ENCODE results near the gene SETBP1. TPM values are rescaled to one million over a fixed set of nuclear protein-coding genes. Genes with fewer than 3 reads are reported as not detected.

Gene SETBP1
- total RNA-seq, 1 donor from 2014 or later: 131 TPM

DNA sequence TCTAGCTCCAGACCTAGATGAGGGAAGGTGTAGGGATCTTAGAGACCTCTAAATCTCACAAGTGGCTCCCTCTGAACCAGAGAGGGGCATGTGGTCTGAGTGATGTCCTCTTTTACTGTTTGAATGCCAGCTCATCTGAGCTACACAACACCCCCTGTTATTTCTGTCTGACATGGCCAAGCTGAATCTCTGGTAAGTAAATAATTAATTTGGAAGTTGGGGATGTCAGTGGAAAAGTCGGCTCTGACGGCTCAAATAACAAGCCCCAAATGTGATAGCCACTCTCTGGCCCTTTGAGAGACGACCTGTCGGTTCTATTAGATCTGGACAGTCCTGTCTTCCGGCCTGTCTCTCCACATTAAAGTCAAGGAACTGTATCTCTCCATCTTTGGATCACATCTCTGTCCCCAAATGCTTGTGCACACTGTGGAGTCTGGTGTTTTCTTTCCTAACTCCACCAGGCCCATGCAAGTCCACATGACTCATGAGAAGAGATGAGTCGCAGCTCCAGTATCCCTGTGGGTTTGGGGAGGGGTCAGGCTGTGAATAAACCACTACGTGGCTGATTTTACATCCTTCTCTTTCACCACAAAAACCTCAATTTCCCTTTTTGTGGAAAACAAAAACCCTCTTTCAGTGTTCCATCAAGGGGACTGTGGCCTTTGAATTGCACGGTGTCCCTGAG lies 52.5 kb downstream of the SETBP1 start:
- peaks cover 56% of the 10 kb centered on the region for H3K4me1 Mint-ChIP-seq (ENCODE audit: unreplicated experiment)
- no peak for DNase-seq (ENCODE audit: low spot score)
- peaks cover 1% of the 10 kb centered on the region for H3K27me3 Mint-ChIP-seq (ENCODE audit: unreplicated experiment)
- TF ChIP-seq, protein P1, sequence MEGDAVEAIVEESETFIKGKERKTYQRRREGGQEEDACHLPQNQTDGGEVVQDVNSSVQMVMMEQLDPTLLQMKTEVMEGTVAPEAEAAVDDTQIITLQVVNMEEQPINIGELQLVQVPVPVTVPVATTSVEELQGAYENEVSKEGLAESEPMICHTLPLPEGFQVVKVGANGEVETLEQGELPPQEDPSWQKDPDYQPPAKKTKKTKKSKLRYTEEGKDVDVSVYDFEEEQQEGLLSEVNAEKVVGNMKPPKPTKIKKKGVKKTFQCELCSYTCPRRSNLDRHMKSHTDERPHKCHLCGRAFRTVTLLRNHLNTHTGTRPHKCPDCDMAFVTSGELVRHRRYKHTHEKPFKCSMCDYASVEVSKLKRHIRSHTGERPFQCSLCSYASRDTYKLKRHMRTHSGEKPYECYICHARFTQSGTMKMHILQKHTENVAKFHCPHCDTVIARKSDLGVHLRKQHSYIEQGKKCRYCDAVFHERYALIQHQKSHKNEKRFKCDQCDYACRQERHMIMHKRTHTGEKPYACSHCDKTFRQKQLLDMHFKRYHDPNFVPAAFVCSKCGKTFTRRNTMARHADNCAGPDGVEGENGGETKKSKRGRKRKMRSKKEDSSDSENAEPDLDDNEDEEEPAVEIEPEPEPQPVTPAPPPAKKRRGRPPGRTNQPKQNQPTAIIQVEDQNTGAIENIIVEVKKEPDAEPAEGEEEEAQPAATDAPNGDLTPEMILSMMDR (IDR thresholded peaks at IDR 0.05; ENCODE audit: unreplicated experiment): no peak
- no peaks in the 10 kb centered on the region for H3K9me3 Mint-ChIP-seq (ENCODE audit: unreplicated experiment)
- H3K27ac Mint-ChIP-seq (ENCODE audit: unreplicated experiment): no peak overlapping the region
- H3K36me3 Mint-ChIP-seq (ENCODE audit: low read depth, unreplicated experiment): peaks cover 70% of the 10 kb centered on the region
- H3K4me3 Mint-ChIP-seq (ENCODE audit: unreplicated experiment): no peak overlapping the region

DNA sequence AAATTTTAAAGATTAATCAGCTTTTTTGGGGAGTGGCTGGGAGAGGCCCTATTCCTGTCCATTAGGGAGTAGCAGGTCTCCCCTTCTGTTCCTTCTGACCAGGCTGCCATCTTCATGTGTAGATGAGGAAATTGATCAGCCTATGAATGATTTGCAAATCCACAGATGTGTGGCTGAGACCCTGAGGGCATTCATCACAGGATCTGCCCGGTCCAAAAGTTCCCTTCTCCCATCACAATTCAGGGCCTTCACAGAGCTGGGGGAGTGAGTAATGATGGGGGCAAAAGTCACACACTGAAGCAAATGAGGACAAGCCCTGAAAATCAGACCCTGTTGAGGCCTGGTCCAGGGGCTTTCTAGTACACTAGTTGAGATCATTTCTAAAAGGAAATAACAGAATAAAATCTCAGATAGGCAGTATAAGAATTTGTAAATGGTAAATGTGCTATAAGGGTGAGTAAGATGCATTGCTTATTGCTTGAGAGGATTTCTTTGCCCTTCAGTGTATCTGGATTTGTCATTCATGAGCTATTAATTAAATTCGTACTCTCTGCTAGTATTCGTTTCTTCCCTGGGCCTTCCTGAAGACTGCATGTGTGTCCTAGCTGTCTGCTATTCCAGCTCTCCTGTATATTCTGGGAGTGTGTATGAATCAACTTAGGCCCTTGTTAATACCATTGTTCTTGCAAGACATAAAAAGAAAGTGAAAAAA lies 53.2 kb downstream of the SETBP1 start:
- peaks cover 68% of the 10 kb centered on the region for H3K36me3 Mint-ChIP-seq (ENCODE audit: low read depth, unreplicated experiment)
- no peak overlapping the region for H3K4me3 Mint-ChIP-seq (ENCODE audit: unreplicated experiment)
- no peaks in the 10 kb centered on the region for H3K27me3 Mint-ChIP-seq (ENCODE audit: unreplicated experiment)
- no peak for DNase-seq (ENCODE audit: low spot score)
- no peaks in the 10 kb centered on the region for H3K9me3 Mint-ChIP-seq (ENCODE audit: unreplicated experiment)
- H3K4me1 Mint-ChIP-seq (ENCODE audit: unreplicated experiment): peaks cover 53% of the 10 kb centered on the region
- H3K27ac Mint-ChIP-seq (ENCODE audit: unreplicated experiment): no peak overlapping the region
- TF ChIP-seq, protein P1 (IDR thresholded peaks at IDR 0.05; ENCODE audit: unreplicated experiment): no peak

DNA sequence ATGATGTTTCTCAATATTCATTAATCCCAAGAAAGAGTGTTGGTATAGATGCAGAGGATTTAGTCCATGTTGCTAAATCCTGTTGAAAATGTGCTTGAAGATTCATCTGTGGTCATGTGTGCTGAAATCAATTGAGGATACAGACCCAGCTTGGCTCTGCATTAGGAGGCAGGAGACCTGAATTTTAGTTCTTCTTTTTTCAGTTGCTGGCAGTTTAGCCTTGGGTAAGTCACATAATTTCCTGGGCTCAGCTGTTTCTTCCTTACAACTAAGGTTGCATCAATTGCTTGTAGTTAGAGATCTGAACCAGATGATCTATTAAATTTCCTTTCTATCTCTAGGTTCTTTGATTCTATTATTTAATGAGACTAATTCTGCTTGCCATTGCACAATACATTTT lies 54.4 kb downstream of the SETBP1 start:
- DNase-seq (ENCODE audit: low spot score): no peak
- TF ChIP-seq, protein P1 (IDR thresholded peaks at IDR 0.05; ENCODE audit: unreplicated experiment): no peak
- Mint-ChIP-seq H3K27ac (ENCODE audit: unreplicated experiment) (no peak overlapping the region), H3K27me3 (ENCODE audit: unreplicated experiment) (no peaks in the 10 kb centered on the region), H3K4me3 (ENCODE audit: unreplicated experiment) (no peak overlapping the region), H3K4me1 (ENCODE audit: unreplicated experiment) (peaks cover 49% of the 10 kb centered on the region), H3K9me3 (ENCODE audit: unreplicated experiment) (no peaks in the 10 kb centered on the region), H3K36me3 (ENCODE audit: low read depth, unreplicated experiment) (peaks cover 70% of the 10 kb centered on the region)

DNA sequence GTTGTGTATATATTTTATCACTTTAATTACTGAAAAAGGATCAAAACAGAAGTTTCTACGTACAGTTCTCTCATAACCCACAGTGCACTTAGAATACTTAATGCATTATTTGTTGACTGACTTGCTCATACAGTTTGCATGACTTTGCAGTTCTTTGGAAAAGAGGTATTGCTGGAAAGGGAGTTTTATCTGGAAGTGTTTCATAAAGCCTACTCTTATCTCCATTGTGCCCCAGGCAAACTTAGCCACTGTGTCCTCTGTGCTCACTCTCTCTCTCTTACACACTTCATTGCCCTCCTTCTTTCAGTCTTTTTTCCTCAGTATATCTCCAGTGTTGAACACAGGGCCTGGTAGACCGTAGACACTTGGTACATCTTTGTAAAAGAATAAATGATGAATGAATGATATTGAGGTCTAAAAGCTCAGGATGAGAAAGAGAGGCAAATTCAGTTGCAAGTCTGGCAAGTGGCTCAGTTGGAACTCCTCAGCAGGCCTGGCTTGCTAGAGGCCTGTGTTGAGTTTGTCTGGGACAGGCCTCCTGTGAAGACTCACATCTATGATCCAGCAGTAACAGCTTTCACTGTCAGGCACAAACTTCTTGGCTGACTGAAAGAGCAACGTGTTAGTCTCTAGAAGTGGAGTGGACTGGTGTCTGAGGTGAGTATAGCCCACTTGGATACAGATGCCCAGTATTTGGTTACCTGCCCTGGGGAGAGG lies 56.1 kb downstream of the SETBP1 start:
- no peak overlapping the region for H3K27ac Mint-ChIP-seq (ENCODE audit: unreplicated experiment)
- no peak overlapping the region for H3K4me3 Mint-ChIP-seq (ENCODE audit: unreplicated experiment)
- peaks cover 47% of the 10 kb centered on the region for H3K4me1 Mint-ChIP-seq (ENCODE audit: unreplicated experiment)
- peaks cover 60% of the 10 kb centered on the region for H3K36me3 Mint-ChIP-seq (ENCODE audit: low read depth, unreplicated experiment)
- no peak for DNase-seq (ENCODE audit: low spot score)
- no peaks in the 10 kb centered on the region for H3K9me3 Mint-ChIP-seq (ENCODE audit: unreplicated experiment)
- TF ChIP-seq, protein P1 (IDR thresholded peaks at IDR 0.05; ENCODE audit: unreplicated experiment): no peak
- H3K27me3 Mint-ChIP-seq (ENCODE audit: unreplicated experiment): peaks cover 2% of the 10 kb centered on the region

All from endothelial cell (in vitro differentiated cells).